ENCODE data around the gene TP53RK. TPM values are rescaled to one million over a fixed set of nuclear protein-coding genes. Genes with fewer than 3 reads are reported as not detected.
A peak's percentile ranks its signal among the peaks of the same experiment; 100 is the strongest.

Gene TP53RK
- total and polyA plus RNA-seq, 2 of the 13 experiments (the other 11 are each of a cell fraction or from before 2014, with no cell fraction given), result 12.9 to 25.5 TPM

- TF ChIP-seq, protein P1, sequence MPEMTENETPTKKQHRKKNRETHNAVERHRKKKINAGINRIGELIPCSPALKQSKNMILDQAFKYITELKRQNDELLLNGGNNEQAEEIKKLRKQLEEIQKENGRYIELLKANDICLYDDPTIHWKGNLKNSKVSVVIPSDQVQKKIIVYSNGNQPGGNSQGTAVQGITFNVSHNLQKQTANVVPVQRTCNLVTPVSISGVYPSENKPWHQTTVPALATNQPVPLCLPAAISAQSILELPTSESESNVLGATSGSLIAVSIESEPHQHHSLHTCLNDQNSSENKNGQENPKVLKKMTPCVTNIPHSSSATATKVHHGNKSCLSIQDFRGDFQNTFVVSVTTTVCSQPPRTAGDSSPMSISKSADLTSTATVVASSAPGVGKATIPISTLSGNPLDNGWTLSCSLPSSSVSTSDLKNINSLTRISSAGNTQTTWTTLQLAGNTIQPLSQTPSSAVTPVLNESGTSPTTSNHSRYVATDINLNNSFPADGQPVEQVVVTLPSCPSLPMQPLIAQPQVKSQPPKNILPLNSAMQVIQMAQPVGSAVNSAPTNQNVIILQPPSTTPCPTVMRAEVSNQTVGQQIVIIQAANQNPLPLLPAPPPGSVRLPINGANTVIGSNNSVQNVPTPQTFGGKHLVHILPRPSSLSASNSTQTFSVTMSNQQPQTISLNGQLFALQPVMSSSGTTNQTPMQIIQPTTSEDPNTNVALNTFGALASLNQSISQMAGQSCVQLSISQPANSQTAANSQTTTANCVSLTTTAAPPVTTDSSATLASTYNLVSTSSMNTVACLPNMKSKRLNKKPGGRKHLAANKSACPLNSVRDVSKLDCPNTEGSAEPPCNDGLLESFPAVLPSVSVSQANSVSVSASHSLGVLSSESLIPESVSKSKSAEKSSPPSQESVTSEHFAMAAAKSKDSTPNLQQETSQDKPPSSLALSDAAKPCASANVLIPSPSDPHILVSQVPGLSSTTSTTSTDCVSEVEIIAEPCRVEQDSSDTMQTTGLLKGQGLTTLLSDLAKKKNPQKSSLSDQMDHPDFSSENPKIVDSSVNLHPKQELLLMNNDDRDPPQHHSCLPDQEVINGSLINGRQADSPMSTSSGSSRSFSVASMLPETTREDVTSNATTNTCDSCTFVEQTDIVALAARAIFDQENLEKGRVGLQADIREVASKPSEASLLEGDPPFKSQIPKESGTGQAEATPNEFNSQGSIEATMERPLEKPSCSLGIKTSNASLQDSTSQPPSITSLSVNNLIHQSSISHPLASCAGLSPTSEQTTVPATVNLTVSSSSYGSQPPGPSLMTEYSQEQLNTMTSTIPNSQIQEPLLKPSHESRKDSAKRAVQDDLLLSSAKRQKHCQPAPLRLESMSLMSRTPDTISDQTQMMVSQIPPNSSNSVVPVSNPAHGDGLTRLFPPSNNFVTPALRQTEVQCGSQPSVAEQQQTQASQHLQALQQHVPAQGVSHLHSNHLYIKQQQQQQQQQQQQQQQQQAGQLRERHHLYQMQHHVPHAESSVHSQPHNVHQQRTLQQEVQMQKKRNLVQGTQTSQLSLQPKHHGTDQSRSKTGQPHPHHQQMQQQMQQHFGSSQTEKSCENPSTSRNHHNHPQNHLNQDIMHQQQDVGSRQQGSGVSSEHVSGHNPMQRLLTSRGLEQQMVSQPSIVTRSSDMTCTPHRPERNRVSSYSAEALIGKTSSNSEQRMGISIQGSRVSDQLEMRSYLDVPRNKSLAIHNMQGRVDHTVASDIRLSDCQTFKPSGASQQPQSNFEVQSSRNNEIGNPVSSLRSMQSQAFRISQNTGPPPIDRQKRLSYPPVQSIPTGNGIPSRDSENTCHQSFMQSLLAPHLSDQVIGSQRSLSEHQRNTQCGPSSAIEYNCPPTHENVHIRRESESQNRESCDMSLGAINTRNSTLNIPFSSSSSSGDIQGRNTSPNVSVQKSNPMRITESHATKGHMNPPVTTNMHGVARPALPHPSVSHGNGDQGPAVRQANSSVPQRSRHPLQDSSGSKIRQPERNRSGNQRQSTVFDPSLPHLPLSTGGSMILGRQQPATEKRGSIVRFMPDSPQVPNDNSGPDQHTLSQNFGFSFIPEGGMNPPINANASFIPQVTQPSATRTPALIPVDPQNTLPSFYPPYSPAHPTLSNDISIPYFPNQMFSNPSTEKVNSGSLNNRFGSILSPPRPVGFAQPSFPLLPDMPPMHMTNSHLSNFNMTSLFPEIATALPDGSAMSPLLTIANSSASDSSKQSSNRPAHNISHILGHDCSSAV (CRISPR knock-in tag; IDR thresholded peaks at IDR 0.05; ENCODE audit: borderline replicate concordance), result no peak
- TF ChIP-seq TARDBP (CRISPR knock-in tag; IDR thresholded peaks at IDR 0.05) (0 out of 2 replicates have a peak, but pooled peaks have one; percentile 30), ZNF607 (CRISPR knock-in tag; IDR thresholded peaks at IDR 0.05; ENCODE audit: borderline replicate concordance) (0 out of 2 replicates have a peak, but pooled peaks have one; percentile 23), PAF1 (CRISPR knock-in tag; IDR thresholded peaks at IDR 0.05) (no peak), YY1 (IDR thresholded peaks at IDR 0.05; ENCODE audit: insufficient read depth, insufficient replicate concordance, low read depth, low read length) (no peak), PHF20 (CRISPR knock-in tag; IDR thresholded peaks at IDR 0.05) (0 out of 2 replicates have a peak, but pooled peaks have one; percentile 23), ZNF331 (CRISPR knock-in tag; IDR thresholded peaks at IDR 0.05) (peak; percentile 100), ZUFSP (CRISPR knock-in tag; IDR thresholded peaks at IDR 0.05; ENCODE audit: borderline replicate concordance) (peak; percentile 55; the same call in 1 of the 2 replicates), CBX1 (IDR thresholded peaks at IDR 0.05; ENCODE audit: low read depth) (peak; percentile 16), SP2 (CRISPR knock-in tag; IDR thresholded peaks at IDR 0.05) (0 out of 2 replicates have a peak, but pooled peaks have one; percentile 4), KLF15 (CRISPR knock-in tag; IDR thresholded peaks at IDR 0.05; ENCODE audit: borderline replicate concordance) (0 out of 2 replicates have a peak, but pooled peaks have one; percentile 36), BORCS8-MEF2B (CRISPR knock-in tag; IDR thresholded peaks at IDR 0.05) (0 out of 2 replicates have a peak, but pooled peaks have one; percentile 35), WIZ (CRISPR knock-in tag; IDR thresholded peaks at IDR 0.05) (0 out of 2 replicates have a peak, but pooled peaks have one; percentile 36), HNF4G (IDR thresholded peaks at IDR 0.05; ENCODE audit: borderline replicate concordance, low read depth, low read length) (no peak), HNF4G (CRISPR knock-in tag; IDR thresholded peaks at IDR 0.05; ENCODE audit: borderline replicate concordance, low read depth) (0 out of 2 replicates have a peak, but pooled peaks have one; percentile 11)
- TF ChIP-seq, protein P2, sequence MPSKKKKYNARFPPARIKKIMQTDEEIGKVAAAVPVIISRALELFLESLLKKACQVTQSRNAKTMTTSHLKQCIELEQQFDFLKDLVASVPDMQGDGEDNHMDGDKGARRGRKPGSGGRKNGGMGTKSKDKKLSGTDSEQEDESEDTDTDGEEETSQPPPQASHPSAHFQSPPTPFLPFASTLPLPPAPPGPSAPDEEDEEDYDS (CRISPR knock-in tag; IDR thresholded peaks at IDR 0.05), result 0 out of 2 replicates have a peak, but pooled peaks have one; percentile 11
Measured at GRCh38 chr20:46672543-46673148, 16.6 kb downstream of the TP53RK start (continued).

Measured in HepG2 (cell line).